HG02973 (cell line): ENCODE data around the gene PITPNC1.
"Not testable (repeated sequence)": the region's sequence is repeated elsewhere in the genome, so short reads cannot be mapped to it uniquely, and the experiment has no call there.

ENCODE experiments used
- ATAC-seq: cut with Tn5 transposase; IDR thresholded peaks from one replicate; pipeline ENCODE4 v1.9.1; 2021; ENCODE audit warnings: moderate library complexity; ENCODE audit not compliant: unreplicated experiment

The PITPNC1 gene

GRCh38 chr17:67430515-67430914 is 53.4 kb downstream of the PITPNC1 start:
- ATAC-seq, result not testable (repeated sequence)

DNA sequence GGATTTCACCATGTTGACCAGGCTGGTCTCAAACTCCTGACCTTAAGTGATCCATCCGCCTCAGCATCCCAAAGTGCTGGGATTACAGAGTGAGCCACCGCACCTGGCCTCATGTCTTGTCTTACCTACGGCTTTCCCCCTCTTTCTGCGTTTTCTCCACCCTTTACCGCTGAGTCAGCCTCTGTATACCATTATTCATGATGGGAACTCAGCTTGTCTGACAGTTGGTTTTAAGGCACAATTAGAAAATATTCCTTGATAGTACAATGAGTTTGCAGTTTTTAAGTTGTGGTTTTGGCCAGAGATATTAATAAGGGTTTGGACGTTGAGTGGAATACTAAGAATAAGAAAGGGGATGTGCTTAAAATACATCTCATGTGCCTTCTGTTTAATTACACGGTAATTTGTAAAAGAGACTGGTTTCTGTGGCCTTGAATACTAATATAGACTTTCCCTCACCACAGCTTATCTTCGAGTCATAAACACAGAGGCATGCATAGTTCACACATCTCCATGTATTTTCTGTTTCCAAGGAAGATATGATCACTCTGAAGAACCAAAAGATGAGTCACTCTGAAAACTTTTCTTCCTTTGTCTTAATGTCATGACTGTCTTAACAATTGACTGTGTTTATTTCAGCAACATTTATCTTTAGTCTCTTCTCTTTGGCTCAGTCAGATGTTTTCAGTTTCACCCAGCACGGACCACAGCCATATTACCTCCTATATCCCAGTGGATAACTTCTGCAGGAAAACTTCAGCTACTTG is 54.4 kb downstream of the PITPNC1 start:
- no peak for ATAC-seq

GRCh38 chr17:67433248-67433924 is 56.3 kb downstream of the PITPNC1 start:
- ATAC-seq, result no peak

DNA sequence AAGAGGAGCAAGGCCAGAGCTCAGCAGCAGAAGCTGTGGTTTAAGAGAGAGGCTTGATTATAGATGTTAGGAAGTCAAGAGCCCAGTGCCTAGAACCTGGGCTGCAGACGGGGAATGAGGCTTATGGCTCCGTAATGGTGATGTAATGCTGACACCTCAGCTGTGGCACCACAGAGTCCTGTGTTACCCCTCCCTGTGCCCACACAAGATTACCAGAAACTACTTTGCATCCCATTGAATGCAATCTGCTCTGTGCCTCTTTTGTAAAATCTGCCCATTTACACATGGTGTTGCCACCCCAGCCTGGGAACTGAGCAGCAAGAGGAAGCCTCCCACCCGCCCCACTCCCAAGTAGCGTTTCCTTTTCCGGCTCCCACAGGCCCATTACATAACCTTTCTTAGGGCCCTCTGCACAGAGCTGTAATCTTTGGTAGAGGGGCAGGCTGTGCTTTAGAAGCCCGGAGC is 57.0 kb downstream of the PITPNC1 start:
- no peak for ATAC-seq

- no peak for ATAC-seq
Observed at GRCh38 chr17:67435122-67435521, 58.0 kb downstream of the PITPNC1 start.

- no peak for ATAC-seq
Observed at GRCh38 chr17:67435786-67436185, 58.7 kb downstream of the PITPNC1 start.

DNA sequence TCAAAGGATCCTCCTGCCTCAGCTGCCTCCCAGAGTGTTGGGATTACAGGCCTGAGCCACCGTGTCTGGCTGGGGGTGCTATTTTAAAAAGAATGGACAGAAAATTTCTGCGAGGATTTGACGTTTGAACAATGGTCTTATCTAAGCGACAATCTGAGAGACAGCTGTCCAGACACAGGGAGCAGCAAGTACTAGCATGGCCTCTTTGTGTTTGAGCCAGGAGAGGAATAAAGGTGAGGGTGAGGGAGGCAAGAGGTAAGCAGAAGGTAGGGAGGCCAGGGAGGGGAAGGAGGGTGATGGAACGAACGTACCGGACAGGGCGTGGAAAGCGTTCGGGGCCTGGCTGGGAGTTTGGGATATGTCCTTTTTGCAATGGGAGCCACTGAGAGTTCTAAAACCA is 59.2 kb downstream of the PITPNC1 start:
- ATAC-seq, result no peak

GRCh38 chr17:67438667-67439066 is 61.6 kb downstream of the PITPNC1 start:
- no peak for ATAC-seq

GRCh38 chr17:67439269-67439668 is 62.2 kb downstream of the PITPNC1 start:
- no peak for ATAC-seq

DNA sequence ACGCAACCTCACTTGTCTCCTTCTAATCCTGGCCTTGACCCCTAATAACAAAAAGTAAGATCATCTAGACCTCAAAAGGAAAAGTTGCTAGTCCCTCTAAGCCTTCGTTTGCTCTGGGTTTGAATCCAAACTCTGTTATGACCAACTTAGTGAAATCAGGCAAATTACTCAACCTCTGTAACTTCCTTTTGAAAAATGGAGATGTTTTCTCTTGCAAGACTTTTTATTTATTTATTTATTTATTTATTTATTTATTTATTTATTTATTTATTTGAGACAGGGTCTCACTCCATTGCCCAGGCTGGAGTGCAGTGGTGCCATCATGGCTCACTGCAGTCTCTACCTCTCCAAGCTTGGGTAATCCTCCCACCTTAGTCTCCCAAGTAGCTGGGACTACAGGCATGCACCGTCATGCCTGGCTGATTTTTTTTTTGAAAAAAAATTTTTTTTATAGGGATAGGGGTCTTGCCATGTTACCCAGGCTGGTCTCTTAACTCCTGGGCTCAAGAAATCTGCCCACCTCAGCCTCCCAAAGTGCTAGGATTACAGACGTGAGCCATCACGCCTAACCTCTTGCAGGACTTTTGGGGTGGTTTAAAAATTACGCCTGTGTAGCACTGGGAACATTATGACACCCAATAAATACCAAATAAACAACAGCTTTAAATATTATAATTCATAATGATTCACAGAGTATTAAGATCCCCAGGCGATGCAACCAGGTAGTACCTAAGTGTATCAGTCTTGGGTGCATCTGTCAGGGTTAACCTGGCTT is 63.4 kb downstream of the PITPNC1 start:
- ATAC-seq, result no peak

- ATAC-seq, result no peak
Observed at GRCh38 chr17:67441052-67441895, 64.2 kb downstream of the PITPNC1 start.

- ATAC-seq, result no peak
Observed at GRCh38 chr17:67441896-67442219, 64.8 kb downstream of the PITPNC1 start.

DNA sequence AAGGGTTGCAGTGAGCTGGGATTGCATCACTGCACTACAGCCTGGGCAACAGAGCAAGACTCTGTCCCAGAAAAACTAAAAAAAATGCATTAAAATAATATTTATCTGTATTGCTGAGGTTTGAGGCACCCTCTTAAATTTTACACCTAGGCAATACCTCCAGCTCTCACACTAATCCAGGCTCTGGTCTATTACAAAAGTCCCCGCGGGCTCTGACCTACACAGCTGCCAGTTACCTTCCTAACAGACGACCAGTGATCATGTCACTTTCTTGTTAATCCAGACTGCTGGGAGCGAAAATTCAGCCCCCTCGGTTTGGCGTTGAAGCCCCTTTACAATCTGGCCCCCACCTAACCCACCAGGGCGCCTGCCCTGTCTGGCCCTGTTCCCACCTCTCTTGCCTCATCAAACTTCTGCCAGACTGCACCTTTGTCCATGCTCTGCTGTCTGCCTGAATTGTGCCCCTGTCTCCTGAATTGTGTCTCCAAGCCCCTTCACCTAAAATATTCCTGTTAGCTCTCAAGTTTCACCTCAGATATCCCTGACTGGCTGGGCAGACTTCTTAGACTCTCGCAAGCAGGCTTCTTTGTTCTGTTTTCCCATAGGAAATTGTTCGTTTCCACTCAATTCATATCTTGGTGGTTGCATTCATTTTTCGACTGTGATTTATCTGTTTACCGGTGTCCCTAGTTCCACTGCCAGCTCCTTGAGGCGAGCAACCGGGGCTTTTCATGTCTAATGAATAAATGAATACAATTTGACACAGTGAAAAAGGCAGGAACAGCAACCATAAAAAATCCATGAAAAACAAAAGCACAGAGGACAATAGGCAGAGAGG is 65.9 kb downstream of the PITPNC1 start:
- ATAC-seq, result no peak

GRCh38 chr17:67443931-67444595 is 67.0 kb downstream of the PITPNC1 start:
- no peak for ATAC-seq

DNA sequence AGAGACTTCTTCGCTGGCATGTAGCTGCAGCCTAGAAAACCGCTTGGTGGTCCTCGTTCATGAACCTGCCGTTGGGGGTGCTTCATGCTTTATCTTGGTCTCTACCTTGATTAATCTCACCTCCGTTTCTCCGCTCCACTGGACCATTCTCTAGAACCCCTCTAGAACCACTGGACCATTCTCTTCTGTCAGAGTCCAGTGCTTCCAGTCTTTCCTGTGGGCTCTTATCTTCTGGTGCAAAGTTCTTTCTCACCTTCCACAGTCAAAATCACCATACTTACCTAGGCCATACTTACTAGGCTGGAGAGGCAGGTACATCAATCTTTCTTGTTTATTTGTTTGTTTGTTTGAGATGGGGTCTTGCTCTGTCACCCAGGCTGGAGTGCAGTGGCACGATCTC is 71.4 kb downstream of the PITPNC1 start:
- ATAC-seq, result no peak

- no peak for ATAC-seq
Observed at GRCh38 chr17:67449065-67449464, 72.0 kb downstream of the PITPNC1 start.

DNA sequence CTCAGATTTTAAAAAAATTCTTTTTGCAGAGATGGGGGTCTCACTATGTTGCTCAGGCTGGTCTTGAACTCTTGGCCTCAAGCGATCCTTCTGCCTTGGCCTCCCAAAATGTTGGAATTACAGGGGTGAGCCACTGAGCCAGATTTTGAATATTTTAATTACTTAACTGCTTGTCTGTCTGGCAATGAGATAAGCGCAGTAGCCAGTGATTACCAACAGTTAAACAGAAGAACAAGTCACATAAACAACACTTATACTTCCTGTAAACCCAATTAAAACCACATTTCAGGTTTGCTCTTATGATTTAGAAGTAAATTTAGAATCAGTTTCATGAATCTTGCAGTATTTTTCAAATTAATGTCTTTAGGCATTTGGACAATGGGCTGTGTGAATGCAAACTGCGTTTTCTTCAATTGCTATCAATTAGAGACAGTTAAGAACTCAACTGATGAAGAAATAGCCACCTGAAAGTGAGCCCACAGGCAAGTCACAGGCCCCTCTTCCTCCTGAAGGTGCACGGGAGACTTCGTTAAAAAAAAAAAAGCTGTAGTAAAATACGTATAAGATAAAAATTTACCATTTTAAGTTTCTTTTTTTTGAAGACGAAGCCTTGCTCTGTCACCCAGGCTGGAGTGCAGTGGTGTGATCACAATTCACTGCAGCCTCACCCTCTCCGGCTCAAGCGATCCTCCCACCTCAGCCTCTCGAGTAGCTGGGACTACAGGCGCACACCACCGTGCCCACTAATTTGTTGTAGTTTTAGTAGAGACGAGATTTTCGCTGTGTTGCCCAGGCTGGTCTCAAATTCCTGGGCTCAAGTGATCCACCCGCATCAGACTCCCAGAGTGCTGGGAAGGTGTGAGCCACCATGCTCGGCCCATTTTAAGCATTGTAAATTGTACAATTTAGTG is 73.0 kb downstream of the PITPNC1 start:
- no peak for ATAC-seq
